GM21576 (cell line): ENCODE measurements around the gene PMEPA1.

Experiments used
- ATAC-seq: cut with Tn5 transposase; IDR thresholded peaks from one replicate; pipeline ENCODE4 v1.9.1; 2021; ENCODE audit warnings: mild to moderate bottlenecking, moderate library complexity; ENCODE audit not compliant: unreplicated experiment

Gene PMEPA1

DNA sequence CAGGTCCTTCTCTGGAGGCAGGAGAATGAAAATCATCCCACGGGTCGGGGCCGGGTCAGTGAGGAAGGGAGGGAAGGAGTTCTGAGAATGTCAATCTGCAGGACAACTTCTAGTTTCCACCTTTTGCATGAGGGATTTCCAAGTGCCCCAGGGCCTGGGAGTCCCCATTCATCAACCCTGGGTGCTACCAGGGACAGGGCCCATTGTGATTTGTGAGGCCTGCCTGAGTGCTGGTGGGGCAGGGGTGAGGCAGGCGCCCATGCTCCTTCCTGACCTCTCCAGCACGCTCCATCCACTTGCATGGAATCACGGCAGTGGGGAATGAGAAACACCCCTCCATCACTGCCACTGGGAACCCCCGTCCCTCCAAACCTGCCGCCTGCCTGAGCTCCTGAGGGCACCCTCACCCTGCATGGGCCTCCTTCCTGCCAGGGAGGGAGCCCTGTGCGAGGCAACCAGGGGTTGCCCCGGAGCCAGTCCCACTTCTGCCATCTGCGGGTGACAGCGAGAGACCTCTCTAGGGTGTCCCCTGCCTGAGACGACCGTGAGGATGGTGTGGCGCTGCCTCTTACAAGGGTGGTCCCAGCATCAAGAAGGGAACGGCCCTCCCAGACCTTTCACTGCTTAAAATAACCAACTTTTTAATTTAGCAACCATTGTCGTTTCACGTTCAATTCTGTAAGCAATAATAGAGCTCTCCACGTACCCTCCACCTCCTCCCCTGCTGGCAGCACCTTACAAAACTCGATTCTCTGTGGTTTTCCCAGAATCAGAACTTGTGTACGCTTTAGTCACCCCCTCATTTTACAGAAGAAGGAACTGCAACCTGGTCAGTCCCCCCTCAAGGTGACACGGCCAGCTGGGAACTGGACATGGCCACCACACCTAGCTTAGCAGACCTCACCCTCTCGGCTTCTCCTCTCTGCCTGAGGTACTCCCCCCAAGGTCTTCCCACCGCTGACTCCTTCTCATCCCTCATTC is 28.6 kb downstream of the PMEPA1 start:
- ATAC-seq, result peak; percentile 27

DNA sequence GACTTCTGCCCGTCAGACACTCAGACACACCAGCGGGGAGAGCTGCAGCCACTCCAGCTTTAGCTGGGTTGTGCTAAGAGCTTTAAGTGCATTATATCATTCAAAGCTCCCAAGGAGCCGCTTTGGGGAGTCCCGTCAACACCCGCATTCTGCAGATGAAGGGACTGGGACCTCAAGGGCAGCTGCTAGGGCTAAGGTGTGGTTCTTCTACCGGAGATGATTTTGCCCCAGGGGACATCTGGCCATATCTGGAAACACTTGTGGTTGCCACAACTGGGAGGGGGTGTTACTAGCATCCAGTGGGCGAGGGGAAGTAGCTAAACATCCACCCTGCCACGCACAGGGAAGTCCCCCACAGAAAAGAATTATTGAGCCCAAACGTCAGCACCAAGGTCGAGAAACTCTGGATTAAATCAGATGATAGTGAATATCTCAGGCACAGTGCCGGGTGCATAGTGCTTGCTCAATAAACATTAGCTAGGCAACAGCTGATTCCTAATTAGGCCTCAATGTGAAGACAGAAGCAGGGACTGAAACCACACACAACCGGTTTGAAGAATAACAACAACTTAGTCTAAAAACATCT is 29.6 kb downstream of the PMEPA1 start:
- peak; percentile 55 for ATAC-seq

DNA sequence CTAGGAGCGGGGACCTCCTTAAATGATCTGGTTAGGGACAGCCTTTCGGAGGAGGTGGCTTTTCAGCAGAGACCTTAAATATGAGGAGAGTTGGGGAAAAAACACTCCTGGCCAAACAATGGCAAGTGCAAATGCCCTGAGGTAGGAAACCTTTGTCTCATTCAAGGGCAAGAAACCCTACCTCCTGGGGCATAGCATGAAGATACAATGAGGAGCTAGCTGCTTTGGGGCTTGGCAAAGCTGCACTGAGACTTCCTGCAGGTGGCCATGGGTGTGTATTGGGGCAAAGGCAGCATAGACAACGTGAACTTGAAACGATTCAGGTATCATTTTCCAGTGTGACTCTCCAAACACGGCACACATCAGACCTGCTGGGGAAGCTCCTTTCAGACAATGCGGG is 30.7 kb downstream of the PMEPA1 start:
- no peak for ATAC-seq

DNA sequence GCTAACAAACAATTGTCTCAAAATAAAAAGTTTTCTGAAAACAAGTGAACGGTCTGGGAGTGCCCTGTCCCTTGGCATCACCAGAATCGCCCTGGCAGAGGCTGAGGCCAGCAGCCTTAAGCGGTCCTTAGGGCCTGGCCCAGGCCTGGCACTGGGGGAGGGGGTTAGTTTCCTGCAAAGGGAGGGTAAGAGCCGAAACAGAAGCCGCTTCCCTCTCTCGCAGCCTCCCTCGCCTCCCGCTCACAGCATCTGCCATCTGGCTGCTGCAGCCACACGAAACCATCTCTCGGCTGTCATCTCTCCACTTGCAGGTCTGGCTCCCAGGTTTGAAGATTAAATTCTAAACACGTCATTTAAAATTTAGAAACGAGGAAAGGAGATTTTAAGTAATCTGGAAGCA is 31.5 kb downstream of the PMEPA1 start:
- no peak for ATAC-seq

DNA sequence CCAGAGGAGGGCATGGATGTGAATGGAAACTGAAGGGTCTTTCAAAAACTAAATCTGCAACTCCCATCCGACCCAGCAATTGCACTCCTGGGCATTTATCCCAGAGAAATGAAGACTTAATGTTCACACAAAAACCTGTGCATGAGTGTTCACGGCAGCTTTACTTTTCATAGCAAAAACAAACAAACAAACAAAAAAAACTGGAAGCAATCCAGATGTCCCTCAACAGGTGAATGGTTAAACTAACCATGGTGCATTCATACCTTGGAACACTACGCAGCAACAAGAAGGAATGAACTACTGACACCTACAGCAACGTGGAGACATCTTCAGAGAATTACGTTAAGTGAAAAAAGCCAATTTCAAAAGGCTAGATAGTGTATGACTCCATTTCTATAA is 32.2 kb downstream of the PMEPA1 start:
- ATAC-seq, result no peak

DNA sequence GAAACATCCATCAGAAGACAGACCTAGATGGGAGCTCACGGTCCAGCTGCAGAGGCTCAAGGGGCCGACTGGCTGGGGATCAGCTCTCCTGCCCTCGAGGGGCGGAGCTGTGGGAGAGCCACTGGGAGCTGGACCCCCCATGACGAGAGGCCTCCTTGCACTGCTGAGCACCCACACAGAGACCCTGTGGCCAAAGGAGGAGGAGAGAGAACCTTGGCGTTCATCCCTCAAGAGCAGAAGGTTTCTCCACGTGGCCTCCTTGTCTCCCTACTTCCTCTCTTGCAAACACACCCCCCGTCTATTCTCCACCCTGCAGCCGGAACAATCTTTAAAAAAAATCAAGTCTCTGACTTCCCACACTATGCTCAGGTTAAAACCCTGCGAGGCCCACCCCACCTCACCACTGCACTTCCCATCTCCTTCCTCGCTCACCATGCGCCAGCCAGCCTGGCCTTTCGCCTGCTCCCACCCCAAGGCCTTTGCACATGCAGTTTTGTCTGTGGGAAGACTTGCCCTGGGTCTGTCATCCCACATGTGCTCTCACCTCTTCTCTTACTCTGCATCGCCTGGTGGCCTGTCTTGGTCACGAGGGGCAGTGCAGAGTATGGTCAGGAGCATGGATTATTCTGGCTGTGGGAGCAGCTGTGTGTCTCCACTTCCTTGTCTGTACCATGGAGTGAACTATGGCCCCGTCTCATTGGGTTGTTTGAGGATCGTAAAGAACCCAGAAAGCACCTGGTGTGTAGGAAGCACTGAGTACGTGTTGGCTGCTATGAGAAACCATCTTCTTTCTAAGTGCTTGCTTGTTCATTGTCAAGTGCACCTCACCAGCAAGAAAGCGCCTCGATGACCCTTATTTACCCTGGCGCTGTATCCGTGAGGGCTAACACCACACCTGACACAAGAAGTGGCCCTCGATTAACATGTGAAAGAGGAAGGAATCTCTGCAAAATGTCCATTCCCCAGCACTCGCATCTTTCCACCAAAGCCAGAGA is 32.9 kb downstream of the PMEPA1 start:
- ATAC-seq, result no peak

DNA sequence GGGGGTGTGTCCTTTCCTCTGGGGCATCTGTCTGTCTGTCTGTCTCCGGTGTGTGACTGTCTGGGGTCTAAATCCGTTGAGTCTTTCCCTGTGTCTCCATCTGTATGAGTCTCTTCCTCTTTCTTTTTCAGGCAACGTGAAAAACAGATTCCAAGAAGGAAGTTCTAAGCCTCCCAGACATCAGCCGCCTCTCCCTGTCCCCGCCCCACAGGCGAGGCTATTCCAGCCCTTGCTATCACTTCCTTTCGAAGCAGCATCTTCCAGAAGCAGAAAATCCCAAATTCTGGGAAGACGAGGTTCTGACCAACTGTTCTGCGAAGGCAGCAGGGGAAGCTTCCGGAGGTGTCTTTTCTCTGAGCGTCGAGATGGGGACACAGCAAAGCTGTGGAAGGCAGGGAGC is 34.0 kb downstream of the PMEPA1 start:
- no peak for ATAC-seq

DNA sequence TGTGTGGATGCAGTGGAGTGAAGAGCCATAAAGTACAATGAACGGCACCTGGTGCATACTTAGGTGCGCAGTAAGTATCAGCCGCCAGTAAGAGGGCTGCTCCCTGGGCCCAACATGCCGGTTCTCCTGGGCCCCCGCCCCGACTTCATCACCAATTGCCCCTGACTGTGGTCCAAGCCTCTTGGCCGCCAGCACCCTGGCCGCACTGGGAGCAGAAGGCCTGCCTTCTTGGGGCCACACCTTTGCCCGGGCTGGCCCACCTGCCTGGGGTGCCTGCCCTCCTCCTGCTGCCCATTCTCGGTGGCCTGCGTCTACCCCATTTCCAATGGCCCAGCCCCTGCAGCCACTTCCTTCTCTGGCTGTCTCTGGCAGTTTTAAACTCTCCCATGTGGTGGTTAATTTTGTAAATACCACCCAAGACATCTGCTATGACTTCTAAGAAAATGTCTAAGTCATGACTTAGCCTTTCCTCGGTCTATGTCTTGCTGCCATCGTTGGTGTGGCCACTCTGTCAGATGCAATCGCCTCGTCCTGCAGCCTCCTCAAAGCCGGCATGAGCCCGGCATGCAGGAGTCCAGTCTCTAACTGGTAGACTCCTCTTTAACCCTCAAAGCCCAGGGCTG is 36.8 kb downstream of the PMEPA1 start:
- no peak for ATAC-seq

DNA sequence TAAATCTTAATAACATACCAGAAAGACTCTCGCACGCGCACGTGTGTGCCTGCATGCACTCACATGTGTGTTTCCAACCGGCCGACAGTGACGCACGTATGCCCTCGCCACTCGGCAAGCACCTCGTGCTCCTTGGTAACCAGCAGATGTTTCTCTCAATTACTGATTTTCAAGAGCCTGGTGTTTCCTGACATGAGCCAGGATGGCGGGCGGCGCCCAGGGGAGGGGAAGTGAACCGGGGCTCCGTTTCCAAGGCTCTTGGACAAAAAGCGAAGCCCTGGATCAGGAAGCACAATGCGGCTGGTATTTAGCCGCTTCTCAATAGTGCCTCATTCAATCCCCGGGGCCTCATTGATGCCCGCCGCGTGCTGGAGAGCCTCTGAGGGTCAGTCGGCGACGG is 37.7 kb downstream of the PMEPA1 start:
- ATAC-seq, result no peak

DNA sequence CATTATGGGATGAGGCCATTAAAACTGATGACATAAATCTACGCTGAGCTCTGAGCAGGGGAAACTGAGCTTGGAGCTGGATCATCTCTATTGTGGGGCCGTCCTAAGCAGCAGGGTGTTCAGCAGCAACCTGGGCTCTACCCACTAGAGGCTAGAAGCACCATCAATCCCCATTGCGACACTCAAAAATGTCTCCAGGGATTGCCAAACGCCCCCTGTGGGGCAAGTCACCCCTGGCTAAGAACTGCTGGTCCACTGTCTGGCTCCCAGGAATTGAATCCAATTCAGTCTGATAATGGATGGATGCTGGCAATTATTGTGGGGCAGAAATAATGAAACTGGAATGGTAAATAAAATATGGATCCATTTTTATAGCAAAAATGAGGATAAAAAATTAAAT is 38.2 kb downstream of the PMEPA1 start:
- ATAC-seq, result no peak

DNA sequence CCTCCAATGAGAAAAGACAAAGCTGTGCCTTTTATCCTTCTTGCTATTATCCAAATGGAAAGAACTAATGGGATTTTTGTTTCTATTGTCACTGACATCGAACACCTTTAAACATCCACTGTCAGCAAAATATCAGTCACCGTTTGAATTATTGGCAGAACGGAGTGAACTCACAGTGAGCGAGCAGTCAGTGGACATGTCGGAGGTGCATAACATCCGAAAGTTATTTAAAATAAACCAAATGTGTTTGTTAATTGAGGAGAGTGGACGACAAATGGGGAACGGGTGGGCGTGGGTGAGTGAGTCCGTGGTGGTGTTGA is 38.8 kb downstream of the PMEPA1 start:
- ATAC-seq, result no peak

DNA sequence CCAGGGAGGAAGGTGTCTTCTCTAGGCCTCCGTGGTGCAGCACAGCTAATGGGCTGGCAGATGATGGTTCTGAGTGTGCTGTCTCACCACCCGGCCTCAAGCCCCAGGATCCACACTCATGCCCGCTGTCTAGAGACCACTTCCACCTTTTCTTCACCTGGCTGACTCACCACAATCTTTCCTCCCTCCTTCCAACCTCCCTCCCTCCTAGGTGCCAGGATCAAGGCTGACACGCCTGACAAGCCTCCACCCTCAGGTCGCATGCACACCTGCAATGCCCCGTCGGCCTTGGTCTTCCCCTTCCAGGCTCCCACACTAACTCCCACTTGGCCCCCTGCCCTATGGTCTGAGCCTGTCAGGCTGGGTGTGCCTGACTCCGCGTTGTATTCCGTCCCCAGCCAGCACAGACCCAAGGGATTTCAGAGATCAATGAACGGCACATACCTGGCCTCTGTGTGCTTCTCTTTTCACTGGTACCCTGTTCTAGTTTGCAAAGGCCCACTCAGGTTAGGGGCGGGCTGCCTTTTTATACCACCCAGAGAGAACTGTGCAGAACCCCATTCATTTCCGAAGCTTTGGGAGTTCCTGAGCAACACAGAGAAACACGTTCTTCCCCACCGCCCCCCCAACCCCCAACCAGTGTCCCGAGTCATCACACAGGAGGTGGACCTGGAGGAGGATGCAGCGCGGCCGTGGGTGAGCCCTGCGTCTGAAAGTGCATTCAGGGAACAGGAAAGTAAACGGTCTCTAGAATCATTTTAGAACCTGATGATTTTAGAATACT is 39.3 kb downstream of the PMEPA1 start:
- no peak for ATAC-seq

DNA sequence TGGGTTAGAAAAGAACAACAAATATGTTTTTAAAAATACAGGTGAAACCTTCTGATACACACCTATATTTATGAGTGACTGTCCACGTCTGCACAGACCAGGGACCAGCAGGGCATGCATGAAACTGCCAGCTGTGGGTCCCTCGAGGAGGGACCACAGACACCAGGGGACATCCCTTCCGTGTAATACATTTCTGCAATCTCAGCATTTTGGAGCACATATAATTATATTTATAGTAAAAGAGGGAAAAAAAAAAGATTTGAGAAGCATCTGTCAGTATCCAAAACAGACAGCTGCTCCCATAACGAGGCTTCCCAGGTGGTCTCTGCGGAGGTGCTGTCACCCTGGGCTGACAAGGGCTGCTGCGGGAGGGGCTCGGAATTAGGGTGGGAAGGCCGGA is 40.2 kb downstream of the PMEPA1 start:
- no peak for ATAC-seq

DNA sequence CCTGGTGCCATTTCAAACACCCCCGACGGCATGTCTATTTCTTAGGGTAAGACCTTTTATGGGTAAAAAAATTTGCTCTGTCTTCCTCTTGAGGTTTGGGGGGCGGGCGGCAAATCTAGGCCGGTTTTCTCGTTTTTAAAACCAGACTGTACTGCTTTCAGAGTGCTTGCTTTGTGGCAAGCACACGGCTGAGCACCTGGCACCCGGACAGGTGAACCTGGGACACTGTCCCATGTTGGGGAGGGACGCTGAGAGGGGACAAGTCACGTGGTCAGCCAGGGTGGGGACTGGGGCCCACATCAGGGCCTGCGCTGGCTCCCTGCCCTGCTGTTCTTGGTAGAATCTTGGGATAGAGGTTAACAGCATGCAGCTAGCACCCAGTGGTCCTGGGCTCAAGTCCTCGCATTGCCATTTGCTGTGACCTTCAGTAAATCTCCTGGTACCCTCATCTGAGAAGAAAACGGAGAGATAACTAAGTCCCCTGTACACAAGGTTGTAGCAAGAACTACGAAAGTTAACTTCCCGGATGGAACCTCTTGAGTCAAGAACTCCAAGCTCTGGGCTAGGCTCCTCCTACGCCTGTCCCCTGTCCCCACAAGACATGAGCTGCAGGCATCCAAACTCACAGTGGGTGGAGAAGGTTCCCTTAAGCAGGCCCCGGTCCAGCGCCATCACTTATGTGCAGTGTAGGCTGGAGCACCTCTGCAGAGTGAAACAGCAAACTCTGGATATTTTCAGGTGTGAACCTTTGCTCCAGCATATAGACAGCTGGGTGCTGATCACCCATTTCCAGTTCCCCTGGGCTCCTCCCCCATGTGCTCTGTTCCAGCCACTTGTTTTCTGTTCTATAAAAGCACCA is 41.7 kb downstream of the PMEPA1 start:
- ATAC-seq, result no peak

DNA sequence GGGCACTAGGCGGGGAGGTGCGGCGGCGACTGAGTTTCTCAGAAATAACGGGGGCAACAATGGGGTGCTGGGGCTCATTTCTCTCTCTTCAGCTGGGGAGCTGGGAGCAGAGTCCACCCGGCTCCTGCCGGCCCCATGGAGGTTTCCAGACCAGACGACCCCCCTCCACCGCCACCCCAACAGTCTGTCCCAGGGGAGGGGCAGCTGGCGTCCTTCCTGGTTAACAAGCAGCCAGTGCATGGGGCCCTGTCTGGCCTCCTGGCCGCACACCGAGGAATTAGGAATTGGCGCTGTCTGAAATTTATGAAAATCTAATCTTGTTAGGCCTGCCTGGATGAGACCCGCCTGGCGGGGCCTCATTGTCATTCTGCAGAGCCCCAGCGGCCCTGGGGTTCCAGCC is 42.4 kb downstream of the PMEPA1 start:
- ATAC-seq, result no peak

DNA sequence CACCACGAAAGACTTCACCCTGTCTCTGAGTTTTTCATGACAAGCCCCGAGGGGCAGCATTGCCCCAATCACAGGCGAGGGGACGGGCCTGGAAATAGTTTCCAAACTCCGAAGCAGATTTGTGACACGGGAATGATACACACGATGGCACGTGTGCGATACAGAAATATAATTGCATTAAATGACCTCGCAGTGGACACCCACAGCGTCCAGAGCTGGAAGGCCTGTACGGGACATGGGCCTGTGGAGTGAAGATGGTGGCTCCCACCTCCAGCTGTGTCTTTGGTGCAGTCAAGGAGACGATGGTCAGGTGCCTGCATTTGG is 43.0 kb downstream of the PMEPA1 start:
- ATAC-seq, result no peak

DNA sequence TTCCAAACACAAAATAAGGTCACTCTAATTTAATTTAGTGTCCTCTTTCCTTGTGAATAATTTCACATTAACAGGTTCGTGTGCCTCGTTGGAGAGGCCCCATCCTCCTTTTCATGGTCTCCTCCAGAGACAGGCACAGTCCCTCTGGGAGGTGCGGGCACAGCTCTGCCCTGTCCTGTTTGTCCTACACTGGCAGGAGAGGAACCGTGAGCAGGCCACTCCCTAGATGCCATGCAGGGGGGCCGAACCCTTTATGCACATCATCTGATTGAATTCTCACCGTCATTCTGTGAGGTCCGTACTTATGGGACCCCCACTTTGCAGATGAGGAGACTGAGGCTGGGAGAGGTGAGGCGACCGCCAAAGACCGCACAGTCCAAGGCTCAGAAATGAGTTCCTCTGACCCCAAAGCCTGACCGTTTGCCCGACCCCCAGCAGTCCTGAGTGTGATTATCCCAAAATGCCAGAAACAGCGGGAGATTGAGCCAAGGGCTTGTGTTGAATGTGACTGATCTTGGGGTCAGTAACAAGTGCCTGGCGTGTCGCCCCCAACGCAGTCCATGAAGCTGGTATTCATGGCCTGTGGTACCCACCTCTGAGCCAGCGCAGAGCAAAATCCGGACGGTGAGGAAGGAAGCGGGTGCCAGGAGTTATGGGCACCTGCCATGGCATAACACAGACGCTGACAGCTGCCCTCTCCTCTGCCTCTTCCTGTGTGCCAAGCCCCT is 43.5 kb downstream of the PMEPA1 start:
- no peak for ATAC-seq

DNA sequence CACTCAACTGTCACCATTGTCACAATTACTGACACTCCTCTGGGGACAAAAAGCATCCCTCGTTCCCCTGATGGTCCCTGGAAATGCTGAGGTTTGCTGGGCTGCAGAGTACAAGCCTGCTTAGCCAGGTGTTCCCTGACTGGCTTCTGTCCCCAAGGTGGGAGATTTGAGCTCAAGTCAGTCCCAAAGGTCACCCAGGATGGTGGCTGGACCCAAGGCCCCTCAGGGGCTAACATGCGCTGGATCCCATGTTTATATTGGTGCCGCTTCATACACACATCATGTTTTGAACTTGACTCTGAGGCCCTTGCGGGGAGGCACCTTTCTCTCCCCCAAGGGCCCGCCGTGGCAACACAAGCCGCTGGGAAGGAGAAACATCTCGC is 44.2 kb downstream of the PMEPA1 start:
- ATAC-seq, result no peak
